Activated CD4-positive, CD25-positive, alpha-beta regulatory T cell treated with anti-CD3 and anti-CD28 coated beads, Interleukin-2, amount 50 U/mL, for 16 hours (primary cell): ENCODE data around the gene TNKS1BP1.

Source experiments
- DNase-seq: peaks from one replicate; pipeline ENCODE4 v3.0.0-alpha.2; 2020; ENCODE audit warnings: low read depth, low spot score

TNKS1BP1 gene

GRCh38 chr11:57330029-57330428 lies 5.3 kb upstream of the TNKS1BP1 start:
- DNase-seq, result no peak

GRCh38 chr11:57327721-57328120 lies 3.0 kb upstream of the TNKS1BP1 start:
- DNase-seq, result no peak

GRCh38 chr11:57325735-57326048 lies 940 bp upstream of the TNKS1BP1 start:
- no peak for DNase-seq

- DNase-seq, result no peak
Observed at GRCh38 chr11:57324154-57324885, 432 bp downstream of the TNKS1BP1 start.

- DNase-seq, result no peak
Observed at GRCh38 chr11:57323855-57324153, 948 bp downstream of the TNKS1BP1 start.

GRCh38 chr11:57323167-57323854 lies 1.4 kb downstream of the TNKS1BP1 start:
- DNase-seq, result no peak

GRCh38 chr11:57322256-57323166 lies 2.2 kb downstream of the TNKS1BP1 start:
- no peak for DNase-seq

- DNase-seq, result no peak
Observed at GRCh38 chr11:57321388-57322255, 3.1 kb downstream of the TNKS1BP1 start.

- DNase-seq, result no peak
Observed at GRCh38 chr11:57320719-57321387, 3.9 kb downstream of the TNKS1BP1 start.

- DNase-seq, result no peak
Observed at GRCh38 chr11:57320067-57320718, 4.6 kb downstream of the TNKS1BP1 start.

GRCh38 chr11:57318178-57318577 lies 6.6 kb downstream of the TNKS1BP1 start:
- DNase-seq, result no peak

GRCh38 chr11:57316017-57316416 lies 8.7 kb downstream of the TNKS1BP1 start:
- DNase-seq, result no peak

- DNase-seq, result no peak
Observed at GRCh38 chr11:57315491-57315890, 9.3 kb downstream of the TNKS1BP1 start.

GRCh38 chr11:57314221-57314973 lies 10.4 kb downstream of the TNKS1BP1 start:
- DNase-seq, result no peak

GRCh38 chr11:57313788-57314135 lies 11.0 kb downstream of the TNKS1BP1 start:
- no peak for DNase-seq

GRCh38 chr11:57313071-57313787 lies 11.5 kb downstream of the TNKS1BP1 start:
- DNase-seq, result no peak

- no peak for DNase-seq
Observed at GRCh38 chr11:57312511-57313021, 12.2 kb downstream of the TNKS1BP1 start.

- peak; percentile 20 for DNase-seq
Observed at GRCh38 chr11:57311109-57311936, 13.4 kb downstream of the TNKS1BP1 start.
